ENCODE measurements around the gene SAT1.

The SAT1 gene

DNA sequence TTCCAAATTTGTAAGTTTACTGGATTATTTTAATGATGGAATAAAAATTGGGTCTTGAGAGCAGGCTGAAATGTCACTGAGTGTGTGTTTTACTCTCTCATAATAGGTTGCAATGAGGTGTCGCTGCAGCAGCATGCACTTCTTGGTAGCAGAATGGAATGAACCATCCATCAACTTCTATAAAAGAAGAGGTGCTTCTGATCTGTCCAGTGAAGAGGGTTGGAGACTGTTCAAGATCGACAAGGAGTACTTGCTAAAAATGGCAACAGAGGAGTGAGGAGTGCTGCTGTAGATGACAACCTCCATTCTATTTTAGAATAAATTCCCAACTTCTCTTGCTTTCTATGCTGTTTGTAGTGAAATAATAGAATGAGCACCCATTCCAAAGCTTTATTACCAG, 2.6 kb downstream of the SAT1 start:
- Histone ChIP-seq H3K27me3 (ENCODE audit: insufficient read depth, low read length) (no peaks in the 10 kb centered on the region), H3K4me1 (ENCODE audit: insufficient read depth, low read length) (no peaks in the 10 kb centered on the region), H3K9me3 (ENCODE audit: low read length) (no peaks in the 10 kb centered on the region), H3K36me3 (ENCODE audit: insufficient read depth, low read length) (no peaks in the 10 kb centered on the region), H2AFZ (ENCODE audit: low read depth, low read length) (no peak overlapping the region), H3K4me3 (ENCODE audit: low read length) (no peak overlapping the region)

DNA sequence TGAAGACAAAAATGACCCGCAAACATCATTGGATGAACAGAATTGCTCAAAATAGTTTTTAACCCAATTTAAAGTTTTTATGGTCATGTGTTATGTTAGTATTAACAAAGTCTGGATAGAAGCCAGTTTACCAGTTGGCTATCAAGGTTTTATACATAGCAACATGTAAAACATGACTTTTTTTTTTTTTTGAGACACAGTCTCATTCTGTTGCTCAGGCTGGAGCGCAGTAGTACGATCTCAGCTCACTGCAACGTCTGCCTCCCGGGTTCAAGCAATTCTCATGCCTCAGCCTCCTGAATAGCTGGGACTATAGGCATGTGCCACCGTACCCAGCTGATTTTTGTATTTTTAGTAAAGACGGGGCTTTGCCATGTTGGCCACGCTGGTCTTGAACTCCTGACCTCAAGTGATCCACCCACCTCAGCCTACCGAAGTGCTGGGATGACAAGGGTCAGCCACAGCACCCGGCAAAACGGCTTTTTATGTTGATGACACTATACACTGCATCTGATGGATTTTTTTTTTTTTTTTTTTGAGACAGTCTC, 3.4 kb downstream of the SAT1 start:
- Histone ChIP-seq H3K4me1 (ENCODE audit: insufficient read depth, low read length) (no peaks in the 10 kb centered on the region), H3K27me3 (ENCODE audit: insufficient read depth, low read length) (no peaks in the 10 kb centered on the region), H2AFZ (ENCODE audit: low read depth, low read length) (no peak overlapping the region), H3K9me3 (ENCODE audit: low read length) (no peaks in the 10 kb centered on the region), H3K4me3 (ENCODE audit: low read length) (no peak overlapping the region), H3K36me3 (ENCODE audit: insufficient read depth, low read length) (no peaks in the 10 kb centered on the region)

DNA sequence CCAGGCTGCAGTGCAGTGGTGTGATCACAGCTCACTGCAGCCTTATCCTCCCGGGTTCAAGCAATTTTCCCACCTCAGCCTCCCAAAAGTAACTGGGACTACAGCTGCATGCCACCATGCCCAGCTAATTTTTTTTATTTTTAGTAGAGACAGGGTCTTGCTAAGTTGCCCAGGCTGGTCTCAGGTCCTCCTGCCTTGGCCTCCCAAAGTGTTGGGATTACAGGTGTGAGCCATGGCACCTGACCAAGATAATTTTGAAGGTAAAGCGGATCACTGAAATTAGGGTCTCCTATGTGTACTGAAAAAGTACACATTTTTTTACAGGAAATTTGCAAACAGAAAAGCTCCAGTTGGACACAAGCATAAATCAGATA, 4.8 kb downstream of the SAT1 start:
- no peaks in the 10 kb centered on the region for H3K27me3 ChIP-seq (ENCODE audit: insufficient read depth, low read length)
- no peak overlapping the region for H3K4me3 ChIP-seq (ENCODE audit: low read length)
- H2AFZ ChIP-seq (ENCODE audit: low read depth, low read length) = no peak overlapping the region
- H3K9me3 ChIP-seq (ENCODE audit: low read length) = no peaks in the 10 kb centered on the region
- no peaks in the 10 kb centered on the region for H3K36me3 ChIP-seq (ENCODE audit: insufficient read depth, low read length)
- no peaks in the 10 kb centered on the region for H3K4me1 ChIP-seq (ENCODE audit: insufficient read depth, low read length)

DNA sequence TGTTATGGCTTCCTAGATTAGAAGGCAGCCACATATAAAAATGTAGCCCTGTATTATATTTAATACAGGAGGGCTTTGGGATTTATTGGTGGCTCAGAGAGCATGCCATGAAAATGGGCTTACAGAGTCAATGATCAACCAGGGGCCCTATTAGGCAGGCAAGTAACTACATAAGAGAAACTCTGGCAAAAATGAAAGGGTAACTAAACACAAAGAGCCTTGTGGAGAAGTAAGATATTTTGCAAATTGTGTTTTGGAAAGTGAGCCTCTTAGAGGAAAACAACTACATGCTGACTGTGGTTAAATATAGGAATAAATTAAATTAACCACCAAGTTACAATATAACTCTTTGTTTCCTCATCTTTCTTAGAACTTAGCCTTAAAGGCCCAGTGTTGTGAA, 5.5 kb downstream of the SAT1 start:
- Histone ChIP-seq H3K4me1 (ENCODE audit: insufficient read depth, low read length) (no peaks in the 10 kb centered on the region), H2AFZ (ENCODE audit: low read depth, low read length) (no peak overlapping the region), H3K27me3 (ENCODE audit: insufficient read depth, low read length) (no peaks in the 10 kb centered on the region), H3K36me3 (ENCODE audit: insufficient read depth, low read length) (no peaks in the 10 kb centered on the region), H3K4me3 (ENCODE audit: low read length) (no peak overlapping the region), H3K9me3 (ENCODE audit: low read length) (no peaks in the 10 kb centered on the region)

DNA sequence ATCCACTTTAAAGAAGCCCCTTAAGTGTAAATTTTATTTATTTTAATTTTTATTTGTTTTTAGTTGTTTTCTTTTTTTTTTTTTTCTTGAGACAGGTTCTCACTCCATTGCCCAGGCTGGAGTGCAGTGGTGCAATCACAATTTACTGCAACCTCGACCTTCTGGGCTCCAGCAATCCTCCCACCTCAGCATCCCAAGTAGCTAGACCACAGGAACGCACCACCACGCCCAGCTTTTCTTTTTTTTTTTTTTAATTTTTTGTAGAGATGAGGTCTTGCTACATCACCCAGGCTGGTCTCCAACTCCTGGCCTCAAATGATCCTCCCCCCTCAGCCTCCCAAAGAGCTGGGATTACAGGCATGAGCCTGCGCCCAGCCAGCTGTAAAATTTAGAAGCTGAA, 6.0 kb downstream of the SAT1 start:
- Histone ChIP-seq H2AFZ (ENCODE audit: low read depth, low read length) (no peak overlapping the region), H3K4me3 (ENCODE audit: low read length) (no peak overlapping the region), H3K36me3 (ENCODE audit: insufficient read depth, low read length) (no peaks in the 10 kb centered on the region), H3K27me3 (ENCODE audit: insufficient read depth, low read length) (no peaks in the 10 kb centered on the region), H3K9me3 (ENCODE audit: low read length) (no peaks in the 10 kb centered on the region), H3K4me1 (ENCODE audit: insufficient read depth, low read length) (no peaks in the 10 kb centered on the region)

DNA sequence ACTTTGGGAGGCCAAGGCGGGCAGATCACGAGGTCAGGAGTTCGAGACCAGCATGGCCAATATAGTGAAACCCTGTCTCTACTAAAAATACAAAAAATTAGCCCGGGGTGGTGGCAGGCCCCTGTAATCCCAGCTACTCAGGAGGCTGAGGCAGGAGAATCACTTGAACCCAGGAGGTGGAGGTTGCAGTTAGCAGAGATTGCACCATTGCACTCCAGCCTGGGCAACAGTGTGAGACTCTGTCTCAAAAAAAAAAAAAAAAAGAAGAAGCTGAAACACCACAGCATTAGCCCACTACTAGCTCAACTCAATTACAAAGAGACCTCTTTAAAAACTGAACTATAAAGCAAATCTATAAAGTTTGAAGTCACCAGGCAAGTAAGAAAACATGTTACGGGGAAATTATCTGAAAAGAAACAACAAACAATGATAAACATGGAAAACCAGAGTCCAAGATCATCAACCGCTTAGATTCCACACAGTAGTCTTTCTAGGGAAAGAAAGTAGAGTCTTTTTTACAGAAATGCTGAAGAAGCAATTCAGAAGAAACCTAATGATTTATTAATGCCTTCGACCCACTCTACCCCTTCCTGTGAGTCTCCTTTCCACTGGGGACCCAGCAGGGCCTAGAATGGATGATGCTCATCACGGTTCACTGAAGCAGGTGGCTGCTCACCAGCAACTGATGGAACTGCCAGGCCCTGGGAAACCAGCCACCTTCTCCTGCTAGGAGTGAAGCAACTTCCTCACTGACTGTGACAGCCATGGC, 6.6 kb downstream of the SAT1 start:
- Histone ChIP-seq H3K9me3 (ENCODE audit: low read length) (no peaks in the 10 kb centered on the region), H3K27me3 (ENCODE audit: insufficient read depth, low read length) (no peaks in the 10 kb centered on the region), H2AFZ (ENCODE audit: low read depth, low read length) (no peak overlapping the region), H3K36me3 (ENCODE audit: insufficient read depth, low read length) (no peaks in the 10 kb centered on the region), H3K4me3 (ENCODE audit: low read length) (no peak overlapping the region), H3K4me1 (ENCODE audit: insufficient read depth, low read length) (no peaks in the 10 kb centered on the region)

DNA sequence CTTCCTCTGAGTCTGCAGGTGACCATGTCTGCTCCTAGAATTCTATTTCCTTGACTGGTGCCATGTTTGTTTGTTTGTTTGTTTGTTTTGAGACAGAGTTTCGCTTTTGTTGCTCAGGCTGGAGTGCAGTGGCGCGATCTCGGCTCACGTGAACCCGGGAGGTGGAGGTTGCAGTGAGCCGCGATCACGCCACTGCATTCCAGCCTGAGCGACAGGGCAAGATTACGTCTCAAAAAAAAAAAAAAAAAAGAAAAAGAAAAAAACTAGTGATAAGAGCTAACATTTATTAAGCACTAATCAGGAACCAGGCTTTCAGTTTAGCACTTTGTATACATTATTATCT, 7.2 kb downstream of the SAT1 start:
- H3K4me3 ChIP-seq (ENCODE audit: low read length) = no peak overlapping the region
- H2AFZ ChIP-seq (ENCODE audit: low read depth, low read length) = no peak overlapping the region
- H3K36me3 ChIP-seq (ENCODE audit: insufficient read depth, low read length) = no peaks in the 10 kb centered on the region
- H3K9me3 ChIP-seq (ENCODE audit: low read length) = no peaks in the 10 kb centered on the region
- no peaks in the 10 kb centered on the region for H3K27me3 ChIP-seq (ENCODE audit: insufficient read depth, low read length)
- no peaks in the 10 kb centered on the region for H3K4me1 ChIP-seq (ENCODE audit: insufficient read depth, low read length)

DNA sequence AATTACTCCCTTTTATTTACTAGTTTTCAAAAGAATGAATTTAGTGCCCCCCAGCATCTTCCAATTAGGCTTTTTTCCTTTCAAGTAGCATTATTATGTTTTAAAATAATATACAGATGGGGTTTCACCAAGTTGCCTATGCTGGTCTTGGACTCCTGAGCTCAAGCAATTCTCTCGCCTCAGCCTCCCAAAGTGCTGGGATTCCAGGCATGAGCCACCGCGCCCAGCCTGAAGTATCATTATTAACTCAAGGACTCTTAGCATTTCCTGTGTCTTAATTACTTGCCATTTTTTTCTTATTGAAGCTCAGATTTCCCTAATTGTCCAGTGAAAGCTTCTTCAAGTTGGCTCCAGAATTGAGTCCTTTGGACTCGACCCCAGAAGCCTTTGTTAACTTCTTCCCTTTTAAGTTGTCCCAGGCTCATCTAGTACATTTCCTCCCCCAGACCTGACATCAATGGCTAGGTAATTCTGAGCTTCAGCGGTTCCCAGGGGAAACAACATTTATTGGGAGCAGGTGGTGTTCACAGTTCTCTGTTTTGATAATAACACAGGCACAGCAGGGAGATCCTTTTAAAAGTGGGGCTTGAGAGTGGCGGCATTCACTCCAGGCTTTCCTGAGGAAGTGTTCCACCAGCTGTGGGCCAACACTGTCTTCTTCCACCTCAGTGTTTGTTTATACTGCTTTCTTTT, 10.0 kb downstream of the SAT1 start:
- H2AFZ ChIP-seq (ENCODE audit: low read depth, low read length) = no peak overlapping the region
- no peaks in the 10 kb centered on the region for H3K27me3 ChIP-seq (ENCODE audit: insufficient read depth, low read length)
- no peaks in the 10 kb centered on the region for H3K9me3 ChIP-seq (ENCODE audit: low read length)
- H3K4me3 ChIP-seq (ENCODE audit: low read length) = no peak overlapping the region
- H3K36me3 ChIP-seq (ENCODE audit: insufficient read depth, low read length) = no peaks in the 10 kb centered on the region
- H3K4me1 ChIP-seq (ENCODE audit: insufficient read depth, low read length) = no peaks in the 10 kb centered on the region

DNA sequence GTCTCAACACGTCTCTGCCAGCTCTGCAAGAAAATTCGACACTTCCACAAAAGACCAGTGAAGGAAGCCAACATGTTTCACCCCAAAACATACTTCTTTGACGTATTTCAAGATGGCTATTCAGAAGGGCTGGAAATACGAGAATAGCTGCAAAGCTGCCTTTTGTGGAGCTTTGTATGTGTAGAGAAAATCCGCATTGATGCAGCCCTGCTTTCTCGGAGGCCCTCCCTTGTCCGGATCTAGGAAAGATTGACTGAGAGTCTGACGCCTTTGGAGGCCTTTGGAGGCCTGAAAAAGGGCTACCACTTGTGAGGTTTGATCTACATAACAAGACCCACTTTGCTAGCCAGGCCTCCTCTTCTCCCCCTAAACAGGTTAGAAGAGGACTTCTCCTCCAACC, 12.2 kb downstream of the SAT1 start:
- Histone ChIP-seq H3K9me3 (ENCODE audit: low read length) (no peaks in the 10 kb centered on the region), H3K27me3 (ENCODE audit: insufficient read depth, low read length) (no peaks in the 10 kb centered on the region), H3K36me3 (ENCODE audit: insufficient read depth, low read length) (no peaks in the 10 kb centered on the region), H2AFZ (ENCODE audit: low read depth, low read length) (peak overlapping the region; percentile 12), H3K4me3 (ENCODE audit: low read length) (no peak overlapping the region), H3K4me1 (ENCODE audit: insufficient read depth, low read length) (no peaks in the 10 kb centered on the region)

DNA sequence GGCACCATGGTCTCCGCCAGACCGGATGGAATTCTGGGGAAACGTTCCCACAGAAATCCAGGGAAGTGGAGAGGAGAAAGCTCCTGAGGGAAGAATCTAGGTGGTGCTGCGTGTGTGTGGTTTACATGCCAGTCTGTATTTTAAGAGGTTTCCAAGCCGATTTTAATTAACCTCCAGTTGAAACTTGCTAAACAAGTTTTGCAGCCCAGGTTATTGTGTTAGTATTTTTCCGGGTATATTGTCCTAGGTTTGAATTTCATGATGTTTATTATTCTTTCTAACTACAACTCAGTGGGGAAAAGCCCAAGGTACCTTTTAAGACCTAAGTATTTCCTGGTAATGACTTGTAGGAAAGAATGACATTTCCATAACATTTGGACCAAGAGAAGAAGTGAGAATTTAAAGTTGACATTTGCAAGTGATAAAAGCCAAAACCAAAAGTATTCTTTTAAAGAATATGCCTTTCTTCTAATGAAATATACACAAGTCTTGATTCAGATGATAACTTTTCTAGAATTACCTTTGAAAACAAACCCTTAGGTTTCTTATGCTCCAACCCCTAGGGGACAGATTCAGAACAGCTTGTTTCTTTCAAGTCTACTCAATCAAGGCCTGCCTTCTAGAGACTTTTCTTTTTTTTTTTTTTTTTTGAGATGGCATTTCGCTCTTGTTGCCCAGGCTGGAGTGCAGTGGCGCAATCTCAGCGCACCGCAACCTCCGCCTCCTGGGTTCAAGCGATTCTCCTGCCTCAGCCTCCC, 14.6 kb downstream of the SAT1 start:
- Histone ChIP-seq H3K4me3 (ENCODE audit: low read length) (no peak overlapping the region), H3K9me3 (ENCODE audit: low read length) (no peaks in the 10 kb centered on the region), H3K27me3 (ENCODE audit: insufficient read depth, low read length) (no peaks in the 10 kb centered on the region), H2AFZ (ENCODE audit: low read depth, low read length) (no peak overlapping the region), H3K36me3 (ENCODE audit: insufficient read depth, low read length) (no peaks in the 10 kb centered on the region), H3K4me1 (ENCODE audit: insufficient read depth, low read length) (no peaks in the 10 kb centered on the region)

DNA sequence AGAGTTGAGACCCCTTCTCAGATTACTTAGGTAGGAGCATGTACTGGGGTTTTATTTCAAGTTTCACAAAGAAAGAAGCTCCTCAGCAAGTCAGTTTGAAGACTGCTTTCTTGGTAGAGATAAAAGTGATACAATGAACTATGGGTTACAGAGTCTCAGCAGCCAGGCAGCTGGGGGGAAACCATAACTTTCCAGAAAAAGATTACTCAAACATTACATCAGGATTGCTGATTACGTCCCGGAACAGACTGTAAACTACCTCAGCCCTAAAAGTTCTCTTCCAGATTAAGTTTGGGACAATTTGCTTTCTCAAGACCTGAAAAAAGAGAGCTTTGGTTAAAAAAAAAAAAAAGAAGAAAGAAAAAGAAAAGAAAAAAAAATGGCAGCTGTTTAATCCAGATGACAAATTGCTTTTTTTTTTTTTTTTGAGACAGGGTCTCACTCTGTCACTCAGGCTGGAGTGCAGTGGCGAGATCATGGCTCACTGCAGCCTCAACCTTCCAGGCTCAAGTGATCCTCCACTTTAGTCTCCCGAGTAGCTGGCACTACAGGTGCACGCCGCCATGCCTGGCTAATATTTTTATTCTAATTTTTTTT, 16.6 kb downstream of the SAT1 start:
- Histone ChIP-seq H3K4me1 (ENCODE audit: insufficient read depth, low read length) (no peaks in the 10 kb centered on the region), H2AFZ (ENCODE audit: low read depth, low read length) (no peak overlapping the region), H3K27me3 (ENCODE audit: insufficient read depth, low read length) (no peaks in the 10 kb centered on the region), H3K4me3 (ENCODE audit: low read length) (no peak overlapping the region), H3K36me3 (ENCODE audit: insufficient read depth, low read length) (no peaks in the 10 kb centered on the region), H3K9me3 (ENCODE audit: low read length) (no peaks in the 10 kb centered on the region)

DNA sequence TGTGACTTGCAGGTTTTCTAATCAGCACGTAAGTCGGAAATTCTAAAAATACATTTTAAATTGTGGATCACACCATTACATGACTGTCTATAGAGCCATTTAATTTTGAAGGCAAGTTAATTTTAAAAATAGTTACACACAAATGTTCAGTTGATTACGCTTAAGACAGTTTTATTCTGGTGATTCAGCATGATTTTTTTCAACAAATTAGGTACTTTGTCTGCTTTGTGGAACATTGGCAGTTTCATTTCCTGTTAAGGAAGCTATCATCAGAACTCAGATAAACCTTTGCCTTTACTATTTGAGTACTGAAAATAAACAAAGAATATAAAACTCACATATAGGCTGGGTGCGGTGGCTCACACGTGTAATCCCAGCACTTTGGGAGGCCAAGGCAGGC, 19.5 kb downstream of the SAT1 start:
- Histone ChIP-seq H2AFZ (ENCODE audit: low read depth, low read length) (no peak overlapping the region), H3K4me3 (ENCODE audit: low read length) (no peak overlapping the region), H3K9me3 (ENCODE audit: low read length) (no peaks in the 10 kb centered on the region)

DNA sequence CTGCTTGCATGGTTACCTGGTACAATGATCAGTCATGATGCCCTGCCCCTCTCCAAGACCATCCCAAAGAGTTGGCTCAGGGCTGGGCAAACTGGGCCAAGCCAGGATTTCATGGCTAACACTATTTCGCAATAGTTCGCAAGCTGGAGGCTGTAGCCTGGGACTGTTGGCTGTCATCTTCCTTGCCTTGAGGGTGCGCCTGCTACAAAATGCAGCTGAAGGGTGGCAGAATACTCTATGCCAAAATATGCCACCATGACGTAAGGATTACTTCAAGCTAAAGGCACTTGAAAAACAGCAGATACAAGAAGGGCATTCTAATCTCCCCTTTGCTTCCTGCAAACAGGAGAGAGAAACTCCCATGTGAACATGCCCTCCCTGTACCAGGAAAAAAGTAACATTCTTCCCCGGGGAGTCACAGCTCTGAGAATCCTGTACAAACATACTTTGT, 21.0 kb downstream of the SAT1 start:
- no peaks in the 10 kb centered on the region for H3K4me1 ChIP-seq (ENCODE audit: insufficient read depth, low read length)

More for the DNA sequence above, 19.5 kb downstream of the SAT1 start:
- no peaks in the 10 kb centered on the region for H3K4me1 ChIP-seq (ENCODE audit: insufficient read depth, low read length)
- no peaks in the 10 kb centered on the region for H3K27me3 ChIP-seq (ENCODE audit: insufficient read depth, low read length)
- H3K36me3 ChIP-seq (ENCODE audit: insufficient read depth, low read length) = no peaks in the 10 kb centered on the region

More for the DNA sequence above, 21.0 kb downstream of the SAT1 start:
- no peaks in the 10 kb centered on the region for H3K9me3 ChIP-seq (ENCODE audit: low read length)
- H3K4me3 ChIP-seq (ENCODE audit: low read length) = no peak overlapping the region
- H2AFZ ChIP-seq (ENCODE audit: low read depth, low read length) = no peak overlapping the region
- H3K27me3 ChIP-seq (ENCODE audit: insufficient read depth, low read length) = no peaks in the 10 kb centered on the region
- H3K36me3 ChIP-seq (ENCODE audit: insufficient read depth, low read length) = no peaks in the 10 kb centered on the region
